H9 (cell line): ENCODE results near the gene TBC1D1. TPM values are rescaled to one million over a fixed set of nuclear protein-coding genes. Genes with fewer than 3 reads are reported as not detected.

Source experiments
- DNase-seq: peaks from one replicate; pipeline ENCODE4 v3.0.0-alpha.2; 2017
- H2AFZ ChIP-seq: one replicate; pipeline ENCODE4 v1.6.1; 2013; ENCODE audit warnings: mild to moderate bottlenecking, low read length, control low read depth, moderate library complexity
- H2AK5ac ChIP-seq: 2 replicates; pipeline ENCODE4 v1.6.1; 2013; ENCODE audit warnings: low read length, control low read depth, mixed read lengths; ENCODE audit not compliant: insufficient read length
- H2BK120ac ChIP-seq: one replicate; pipeline ENCODE4 v1.6.1; 2013; ENCODE audit warnings: low read depth, mild to moderate bottlenecking, low read length, control low read depth, inconsistent platforms; ENCODE audit not compliant: poor library complexity, severe bottlenecking
- H2BK12ac ChIP-seq: 2 replicates; pipeline ENCODE4 v1.6.1; 2013; ENCODE audit warnings: low read length, control low read depth, mixed read lengths, low read depth; ENCODE audit not compliant: insufficient read length
- H2BK15ac ChIP-seq: 2 replicates; pipeline ENCODE4 v1.6.1; 2013; ENCODE audit warnings: low read depth, low read length, control low read depth
- H2BK20ac ChIP-seq: one replicate; pipeline ENCODE4 v1.6.1; 2013; ENCODE audit warnings: low read depth, mild to moderate bottlenecking, low read length, control low read depth, inconsistent platforms; ENCODE audit not compliant: poor library complexity, severe bottlenecking
- H2BK5ac ChIP-seq: 2 replicates; pipeline ENCODE4 v1.6.1; 2013; ENCODE audit warnings: low read length, control low read depth, mixed read lengths; ENCODE audit not compliant: insufficient read length
- H3K14ac ChIP-seq: 2 replicates; pipeline ENCODE4 v1.6.1; 2013; ENCODE audit warnings: low read length, control low read depth; ENCODE audit not compliant: insufficient read depth
- H3K18ac ChIP-seq: 2 replicates; pipeline ENCODE4 v1.6.1; 2013; ENCODE audit warnings: low read depth, mild to moderate bottlenecking, mixed read lengths, low read length, control low read depth; ENCODE audit not compliant: insufficient read length
- H3K23ac ChIP-seq: 2 replicates; pipeline ENCODE4 v1.6.1; 2013; ENCODE audit warnings: low read length, control low read depth, mixed read lengths, low read depth; ENCODE audit not compliant: insufficient read length
- H3K23me2 ChIP-seq: 2 replicates; pipeline ENCODE4 v1.6.1; 2013; ENCODE audit warnings: low read depth, mild to moderate bottlenecking, mixed read lengths, low read length, control low read depth; ENCODE audit not compliant: insufficient read length, poor library complexity, severe bottlenecking
- H3K27ac ChIP-seq: 2 replicates; pipeline ENCODE4 v1.5.1; 2013; ENCODE audit warnings: low read length, control low read depth, mixed read lengths, low read depth; ENCODE audit not compliant: insufficient read length
- H3K27me3 ChIP-seq: 2 replicates; pipeline ENCODE4 v1.6.1; 2013; ENCODE audit warnings: low read length, control low read depth, inconsistent platforms; ENCODE audit not compliant: insufficient read depth
- H3K4ac ChIP-seq: 2 replicates; pipeline ENCODE4 v1.6.1; 2013; ENCODE audit warnings: low read depth, mild to moderate bottlenecking, control low read depth, inconsistent platforms, low read length, moderate library complexity
- H3K4me1 ChIP-seq: 2 replicates; pipeline ENCODE4 v1.6.1; 2013; ENCODE audit warnings: low read length, control low read depth, inconsistent platforms; ENCODE audit not compliant: insufficient read depth
- H3K4me2 ChIP-seq: 2 replicates; pipeline ENCODE4 v1.6.1; 2013; ENCODE audit warnings: low read length, control low read depth, mixed read lengths; ENCODE audit not compliant: insufficient read length, insufficient read depth
- H3K56ac ChIP-seq: 2 replicates; pipeline ENCODE4 v1.6.1; 2013; ENCODE audit warnings: low read depth, mild to moderate bottlenecking, mixed read lengths, low read length, control low read depth; ENCODE audit not compliant: insufficient read length
- H3K79me1 ChIP-seq: 2 replicates; pipeline ENCODE4 v1.6.1; 2013; ENCODE audit warnings: low read depth, mild to moderate bottlenecking, moderate library complexity, low read length, control low read depth, inconsistent platforms; ENCODE audit not compliant: insufficient read depth, poor library complexity, severe bottlenecking
- H3K79me2 ChIP-seq: 2 replicates; pipeline ENCODE4 v1.6.1; 2013; ENCODE audit warnings: low read length, control low read depth, inconsistent platforms; ENCODE audit not compliant: insufficient read depth
- H3K9ac ChIP-seq: 2 replicates; pipeline ENCODE4 v1.6.1; 2013; ENCODE audit warnings: low read length, control low read depth, mixed read lengths; ENCODE audit not compliant: insufficient read length; ENCODE audit errors: extremely low read depth
- H3K9me3 ChIP-seq: one replicate; pipeline ENCODE4 v1.6.1; 2013; ENCODE audit warnings: low read depth, low read length, inconsistent platforms; ENCODE audit not compliant: control insufficient read depth
- H3T11ph ChIP-seq: one replicate; pipeline ENCODE4 v1.6.1; 2013; ENCODE audit warnings: mild to moderate bottlenecking, low read length, control low read depth, inconsistent platforms
- H4K20me1 ChIP-seq: one replicate; pipeline ENCODE4 v1.6.1; 2013; ENCODE audit not compliant: control insufficient read depth, insufficient read length, insufficient read depth
- H4K5ac ChIP-seq: 2 replicates; pipeline ENCODE4 v1.6.1; 2013; ENCODE audit warnings: low read depth, mild to moderate bottlenecking, mixed read lengths, low read length, control low read depth; ENCODE audit not compliant: insufficient read length
- H4K8ac ChIP-seq: replicated peaks from 2 replicates; pipeline ENCODE4 v1.6.1; 2013; ENCODE audit warnings: low read length, control low read depth, mixed read lengths, low read depth; ENCODE audit not compliant: insufficient read length
- H4K91ac ChIP-seq: 2 replicates; pipeline ENCODE4 v1.6.1; 2013; ENCODE audit warnings: low read depth, mild to moderate bottlenecking, moderate library complexity, mixed read lengths, low read length, control low read depth; ENCODE audit not compliant: insufficient read length
- H3K27ac Mint-ChIP-seq, 3 experiments: 2 replicates in 2 of 3; 3 replicates in 1 of 3; pipeline ENCODE4 v1.8.0; 2020 to 2021; ENCODE audit warnings: mixed read lengths in 3 of 3, mild to moderate bottlenecking in 1 of 3, moderate library complexity in 1 of 3
- H3K27me3 Mint-ChIP-seq: 2 replicates; pipeline ENCODE4 v1.8.0; 2021; ENCODE audit warnings: low read depth, mild to moderate bottlenecking, moderate library complexity, mixed read lengths
- H3K36me3 Mint-ChIP-seq, 3 experiments: 2 replicates in 2 of 3; 3 replicates in 1 of 3; pipeline ENCODE4 v1.8.0; 2020 to 2021; ENCODE audit warnings: low read depth in 3 of 3, mixed read lengths in 3 of 3; ENCODE audit not compliant: insufficient read depth in 1 of 3
- H3K4me1 Mint-ChIP-seq, 2 experiments: 2 replicates each; pipeline ENCODE4 v1.8.0; 2020; ENCODE audit warnings: mixed read lengths in 2 of 2
- H3K4me3 Mint-ChIP-seq, 2 experiments: 2 replicates in 1 of 2; 3 replicates in 1 of 2; pipeline ENCODE4 v1.8.0; 2020 to 2021; ENCODE audit warnings: mild to moderate bottlenecking in 2 of 2, mixed read lengths in 2 of 2, moderate library complexity in 1 of 2
- H3K9me3 Mint-ChIP-seq, 2 experiments: 2 replicates in 1 of 2; 3 replicates in 1 of 2; pipeline ENCODE4 v1.8.0; 2020; ENCODE audit warnings: mild to moderate bottlenecking in 2 of 2, mixed read lengths in 2 of 2, moderate library complexity in 1 of 2
- WGBS: extraction: QIAGEN DNeasy Blood & Tissue Kit; methylation state at CpG from one replicate; pipeline ENCODE4 v1.1.7; 2013; ENCODE audit warnings: missing lambda C conversion rate, low lambda C conversion rate, mixed read lengths; ENCODE audit not compliant: insufficient read length; ENCODE audit errors: extremely low coverage; 5-methylcytosine and 5-hydroxymethylcytosine counted together
- total RNA-seq: library from RNA; stranded (reverse); gene quantifications from 2 replicates; pipeline ENCODE4 v1.2.1, GENCODE V29; 2021
- TF ChIP-seq, protein P1 (sequence below): fragments of 200-600 bp; sonication (generic); conservative IDR thresholded peaks from 3 replicates; pipeline ENCODE4 v1.8.0; 2021; ENCODE audit warnings: antibody characterized with exemption, mild to moderate bottlenecking

TBC1D1 gene
- total RNA-seq, 1 experiment from 2014 or later = 109 TPM

DNA sequence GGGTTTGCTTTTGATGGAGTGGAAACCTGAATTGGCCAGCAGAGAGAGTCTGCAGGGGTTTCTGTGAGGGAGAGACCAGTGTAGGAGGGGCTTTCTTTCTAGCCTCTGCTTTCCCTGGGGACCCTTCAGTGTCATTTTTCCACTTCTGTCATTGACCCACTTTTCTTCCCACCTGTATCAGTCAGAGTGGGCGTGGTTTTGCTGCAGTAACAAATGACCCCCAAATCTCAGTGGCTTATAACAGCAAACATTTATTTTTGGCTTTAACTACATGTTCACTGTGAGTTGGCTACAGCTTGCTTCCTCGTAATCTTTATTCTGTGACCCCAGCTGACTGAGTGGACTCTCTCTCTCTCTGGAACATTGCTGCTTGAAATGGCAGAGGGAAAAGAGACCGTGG is 43.7 kb downstream of the TBC1D1 start:
- H3K14ac ChIP-seq = no peak overlapping the region

More for the DNA sequence above, 43.7 kb downstream of the TBC1D1 start:
- TF ChIP-seq, protein P1, sequence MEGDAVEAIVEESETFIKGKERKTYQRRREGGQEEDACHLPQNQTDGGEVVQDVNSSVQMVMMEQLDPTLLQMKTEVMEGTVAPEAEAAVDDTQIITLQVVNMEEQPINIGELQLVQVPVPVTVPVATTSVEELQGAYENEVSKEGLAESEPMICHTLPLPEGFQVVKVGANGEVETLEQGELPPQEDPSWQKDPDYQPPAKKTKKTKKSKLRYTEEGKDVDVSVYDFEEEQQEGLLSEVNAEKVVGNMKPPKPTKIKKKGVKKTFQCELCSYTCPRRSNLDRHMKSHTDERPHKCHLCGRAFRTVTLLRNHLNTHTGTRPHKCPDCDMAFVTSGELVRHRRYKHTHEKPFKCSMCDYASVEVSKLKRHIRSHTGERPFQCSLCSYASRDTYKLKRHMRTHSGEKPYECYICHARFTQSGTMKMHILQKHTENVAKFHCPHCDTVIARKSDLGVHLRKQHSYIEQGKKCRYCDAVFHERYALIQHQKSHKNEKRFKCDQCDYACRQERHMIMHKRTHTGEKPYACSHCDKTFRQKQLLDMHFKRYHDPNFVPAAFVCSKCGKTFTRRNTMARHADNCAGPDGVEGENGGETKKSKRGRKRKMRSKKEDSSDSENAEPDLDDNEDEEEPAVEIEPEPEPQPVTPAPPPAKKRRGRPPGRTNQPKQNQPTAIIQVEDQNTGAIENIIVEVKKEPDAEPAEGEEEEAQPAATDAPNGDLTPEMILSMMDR = no peak
- no peak overlapping the region for H3K9ac ChIP-seq
- H2BK12ac ChIP-seq = no peak overlapping the region
- H2BK15ac ChIP-seq = no peak overlapping the region
- no peaks in the 10 kb centered on the region for H4K20me1 ChIP-seq
- H4K8ac ChIP-seq = no peak overlapping the region
- H3K4me1 Mint-ChIP-seq = peaks cover 5% of the 10 kb centered on the region in 2 experiments
- H2BK20ac ChIP-seq = no peak overlapping the region
- H3K9me3 ChIP-seq = no peaks in the 10 kb centered on the region
- H3T11ph ChIP-seq = no peak overlapping the region
- no peaks in the 10 kb centered on the region; the same call in 1 of the 2 replicates for H3K4me1 ChIP-seq
- H3K79me1 ChIP-seq = no peaks in the 10 kb centered on the region
- no peak overlapping the region for H2AFZ ChIP-seq
- H3K27ac Mint-ChIP-seq = no peak overlapping the region
- H2BK120ac ChIP-seq = no peak overlapping the region
- H2AK5ac ChIP-seq = no peak overlapping the region
- 0 out of 5 replicates have a peak, but pooled peaks cover 0 to 2% of the 10 kb centered on the region in 2 experiments for H3K9me3 Mint-ChIP-seq
- peaks cover 0 to 4% (median 0%) of the 10 kb centered on the region in 3 experiments; a peak in 2 of 7 replicates for H3K36me3 Mint-ChIP-seq
- no peak overlapping the region for H3K56ac ChIP-seq
- peaks cover 4% of the 10 kb centered on the region; the same call in 1 of the 2 replicates for H3K27me3 Mint-ChIP-seq
- H3K18ac ChIP-seq = no peak overlapping the region
- H3K23ac ChIP-seq = no peak overlapping the region
- H3K27ac ChIP-seq = no peak overlapping the region
- H4K91ac ChIP-seq = no peak overlapping the region
- H3K4me3 Mint-ChIP-seq = no peak overlapping the region
- H3K4ac ChIP-seq = no peak overlapping the region
- WGBS = no CpG with 5 or more reads among the region's 3 CpGs
- no peak overlapping the region for H2BK5ac ChIP-seq
- no peaks in the 10 kb centered on the region for H3K23me2 ChIP-seq
- no peaks in the 10 kb centered on the region for H3K79me2 ChIP-seq
- DNase-seq = no peak
- no peak overlapping the region for H3K4me2 ChIP-seq
- no peaks in the 10 kb centered on the region for H3K27me3 ChIP-seq
- H4K5ac ChIP-seq = no peak overlapping the region
